Stomach smooth muscle (tissue), 2 donors: ENCODE results near the gene IREB2.

Experiments
- H3K27ac ChIP-seq: one replicate; pipeline ENCODE4 v1.7.0; 2013; ENCODE audit warnings: mild to moderate bottlenecking, low read length, inconsistent platforms
- H3K27me3 ChIP-seq, 2 donors: one replicate each; pipeline ENCODE4 v1.7.0; 2013; ENCODE audit warnings: low read length in 2 of 2; ENCODE audit not compliant: insufficient read depth in 2 of 2, control insufficient read depth in 1 of 2
- H3K36me3 ChIP-seq, 2 donors: one replicate each; pipeline ENCODE4 v1.7.0; 2013; ENCODE audit warnings: low read length in 2 of 2; ENCODE audit not compliant: control insufficient read depth in 2 of 2, insufficient read depth in 2 of 2
- H3K4me1 ChIP-seq: one replicate; pipeline ENCODE4 v1.7.0; 2013; ENCODE audit warnings: low read length; ENCODE audit not compliant: control insufficient read depth, insufficient read depth
- H3K4me3 ChIP-seq, 2 donors: one replicate each; pipeline ENCODE4 v1.7.0; 2013; ENCODE audit warnings: low read length in 2 of 2
- H3K9ac ChIP-seq, 2 donors: one replicate each; pipeline ENCODE4 v1.7.0; 2013; ENCODE audit warnings: low read length in 2 of 2, mild to moderate bottlenecking in 1 of 2
- H3K9me3 ChIP-seq, 2 donors: one replicate each; pipeline ENCODE4 v1.7.0; 2013; ENCODE audit warnings: low read length in 2 of 2; ENCODE audit not compliant: control insufficient read depth in 2 of 2
- donor health status: healthy.
- donor health status: Pancreatic carcinoma.

IREB2 gene

GRCh38 chr15:78406016-78406585 lies 31.9 kb upstream of the IREB2 start:
- H3K9ac ChIP-seq, result no peak overlapping the region
- H3K36me3 ChIP-seq, result no peaks in the 10 kb centered on the region
- no peak overlapping the region for H3K27ac ChIP-seq
- H3K4me1 ChIP-seq, result no peaks in the 10 kb centered on the region
- no peak overlapping the region for H3K4me3 ChIP-seq
- no peaks in the 10 kb centered on the region for H3K9me3 ChIP-seq
- peaks cover 8% of the 10 kb centered on the region in 2 donors for H3K27me3 ChIP-seq

DNA sequence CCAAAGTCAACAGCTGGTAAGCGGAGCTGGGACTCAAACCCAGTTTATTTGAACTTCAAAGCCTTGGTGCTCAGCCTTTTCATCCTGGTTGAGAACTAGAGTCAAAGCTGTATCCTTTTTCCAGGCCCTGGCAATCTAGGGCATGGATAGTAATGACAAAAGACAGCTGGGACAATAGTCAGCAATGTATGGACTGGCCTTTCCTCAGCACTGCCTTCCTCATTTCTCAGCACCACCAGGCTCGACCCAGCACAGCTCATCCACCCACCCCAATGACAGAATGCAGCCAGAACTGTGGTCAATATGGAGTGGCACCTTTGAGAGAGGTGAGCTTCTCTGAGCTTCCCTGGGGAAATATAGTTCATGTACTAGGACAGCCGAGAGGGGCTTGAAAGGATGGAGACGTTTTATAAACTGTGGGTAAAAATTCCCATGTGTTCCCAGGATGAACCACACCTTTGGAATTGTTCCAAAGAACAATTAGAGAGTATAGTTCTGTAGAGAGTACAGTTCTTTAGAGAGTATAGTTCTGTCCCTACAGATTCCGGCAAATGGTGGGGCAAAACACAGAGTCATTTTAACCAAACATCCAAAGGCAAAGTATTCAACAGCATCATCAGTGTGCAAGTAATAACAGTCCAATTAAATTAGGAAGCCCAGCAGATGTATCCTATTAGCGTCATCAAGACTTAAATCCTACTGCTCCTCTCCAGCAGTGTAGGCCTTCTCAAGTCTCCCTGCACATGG lies 30.2 kb upstream of the IREB2 start:
- Histone ChIP-seq H3K4me1 (no peaks in the 10 kb centered on the region), H3K9me3 (no peaks in the 10 kb centered on the region), H3K36me3 (no peaks in the 10 kb centered on the region), H3K4me3 (no peak overlapping the region), H3K27ac (no peak overlapping the region), H3K9ac (no peak overlapping the region), H3K27me3 (peaks cover 3 to 6% of the 10 kb centered on the region in 2 donors)

GRCh38 chr15:78408355-78408640 lies 29.7 kb upstream of the IREB2 start:
- H3K27ac ChIP-seq, result no peak overlapping the region
- H3K4me3 ChIP-seq, result no peak overlapping the region
- no peaks in the 10 kb centered on the region for H3K9me3 ChIP-seq
- H3K9ac ChIP-seq, result no peak overlapping the region
- peaks cover 3 to 6% of the 10 kb centered on the region in 2 donors for H3K27me3 ChIP-seq
- no peaks in the 10 kb centered on the region for H3K36me3 ChIP-seq
- no peaks in the 10 kb centered on the region for H3K4me1 ChIP-seq

- H3K27me3 ChIP-seq, result peaks cover 3 to 4% of the 10 kb centered on the region in 2 donors
Measured at GRCh38 chr15:78408961-78409360, 29.1 kb upstream of the IREB2 start.

GRCh38 chr15:78411061-78411460 lies 27.0 kb upstream of the IREB2 start:
- Histone ChIP-seq H3K9me3 (no peaks in the 10 kb centered on the region), H3K27ac (no peak overlapping the region), H3K27me3 (no peaks in the 10 kb centered on the region), H3K36me3 (no peaks in the 10 kb centered on the region), H3K9ac (no peak overlapping the region), H3K4me1 (no peaks in the 10 kb centered on the region), H3K4me3 (no peak overlapping the region)

More at GRCh38 chr15:78408961-78409360, 29.1 kb upstream of the IREB2 start:
- Histone ChIP-seq H3K4me1 (no peaks in the 10 kb centered on the region), H3K9me3 (no peaks in the 10 kb centered on the region), H3K27ac (no peak overlapping the region), H3K4me3 (no peak overlapping the region), H3K36me3 (no peaks in the 10 kb centered on the region), H3K9ac (no peak overlapping the region)

DNA sequence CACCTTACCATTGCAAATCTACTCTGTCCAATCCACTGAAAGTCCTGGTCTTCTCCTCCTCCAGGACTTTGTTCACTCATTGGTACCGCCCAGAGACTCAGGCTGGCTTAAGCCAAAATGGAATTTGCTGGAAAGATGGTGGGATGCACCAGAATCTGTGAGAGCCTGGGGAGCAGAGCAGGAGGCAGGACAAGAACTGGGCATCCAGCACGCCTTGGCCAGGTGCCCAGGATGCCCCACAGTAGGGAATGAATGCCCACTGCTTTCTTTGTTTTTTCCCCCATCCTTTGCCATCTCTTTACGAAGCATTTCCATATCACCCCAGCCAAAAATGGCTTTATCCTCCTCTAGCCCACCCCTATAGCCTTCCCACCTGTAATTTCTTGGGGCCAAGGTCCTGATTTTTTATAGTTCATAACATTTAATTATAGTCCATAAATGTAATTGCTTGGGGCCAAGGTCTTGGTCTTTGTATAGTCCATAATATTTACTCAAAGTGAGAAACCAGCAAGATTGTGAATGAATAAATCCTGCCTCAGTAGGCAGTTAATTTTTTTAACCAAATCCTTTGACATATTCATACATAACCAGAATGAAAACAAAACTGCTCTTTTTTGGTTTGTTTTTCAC lies 23.3 kb upstream of the IREB2 start:
- H3K9ac ChIP-seq, result no peak overlapping the region
- H3K27ac ChIP-seq, result no peak overlapping the region

GRCh38 chr15:78415284-78415683 lies 22.7 kb upstream of the IREB2 start:
- no peaks in the 10 kb centered on the region for H3K27me3 ChIP-seq
- H3K27ac ChIP-seq, result no peak overlapping the region
- H3K4me3 ChIP-seq, result no peak overlapping the region
- no peaks in the 10 kb centered on the region for H3K36me3 ChIP-seq
- H3K4me1 ChIP-seq, result no peaks in the 10 kb centered on the region
- no peaks in the 10 kb centered on the region for H3K9me3 ChIP-seq
- H3K9ac ChIP-seq, result no peak overlapping the region

More for the DNA sequence above, 23.3 kb upstream of the IREB2 start:
- H3K4me3 ChIP-seq, result no peak overlapping the region
- H3K9me3 ChIP-seq, result no peaks in the 10 kb centered on the region
- no peaks in the 10 kb centered on the region for H3K27me3 ChIP-seq
- no peaks in the 10 kb centered on the region for H3K4me1 ChIP-seq
- H3K36me3 ChIP-seq, result no peaks in the 10 kb centered on the region

GRCh38 chr15:78417754-78418630 lies 20.0 kb upstream of the IREB2 start:
- no peaks in the 10 kb centered on the region for H3K9me3 ChIP-seq
- no peak overlapping the region for H3K27ac ChIP-seq
- peaks cover 3% of the 10 kb centered on the region for H3K4me1 ChIP-seq

DNA sequence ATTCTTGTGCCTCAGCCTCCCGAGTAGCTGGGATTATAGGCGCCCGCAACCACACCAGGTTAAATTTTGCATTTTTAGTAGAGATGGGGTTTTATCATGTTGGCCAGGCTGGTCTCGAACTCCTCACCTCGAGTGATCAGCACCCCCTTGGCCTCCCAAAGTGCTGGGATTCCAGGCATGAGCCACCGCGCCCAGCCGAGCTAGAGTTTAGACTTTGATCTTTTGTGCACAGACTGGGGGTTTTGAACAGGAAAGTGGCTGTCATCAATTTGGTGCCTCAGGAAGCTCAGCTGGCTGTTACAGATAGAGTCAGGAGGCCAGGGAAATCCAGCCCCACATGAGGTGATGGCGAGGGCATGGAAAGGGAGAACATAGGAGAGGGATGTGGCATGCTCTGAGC lies 19.3 kb upstream of the IREB2 start:
- Histone ChIP-seq H3K36me3 (no peaks in the 10 kb centered on the region), H3K9me3 (no peaks in the 10 kb centered on the region), H3K9ac (no peak overlapping the region), H3K27me3 (no peaks in the 10 kb centered on the region), H3K4me1 (peaks cover 3% of the 10 kb centered on the region), H3K27ac (no peak overlapping the region), H3K4me3 (no peak overlapping the region)

More at GRCh38 chr15:78417754-78418630, 20.0 kb upstream of the IREB2 start:
- Histone ChIP-seq H3K9ac (no peak overlapping the region), H3K36me3 (no peaks in the 10 kb centered on the region), H3K4me3 (no peak overlapping the region), H3K27me3 (no peaks in the 10 kb centered on the region)

- H3K36me3 ChIP-seq, result no peaks in the 10 kb centered on the region
- H3K9ac ChIP-seq, result no peak overlapping the region
- peaks cover 3% of the 10 kb centered on the region for H3K4me1 ChIP-seq
- no peaks in the 10 kb centered on the region for H3K9me3 ChIP-seq
- H3K27ac ChIP-seq, result no peak overlapping the region
- H3K4me3 ChIP-seq, result no peak overlapping the region
- H3K27me3 ChIP-seq, result no peaks in the 10 kb centered on the region
Measured at GRCh38 chr15:78419367-78419766, 18.6 kb upstream of the IREB2 start.
